CD4-positive, alpha-beta T cell treated with Interleukin-2 at 100 ng/mL for 4 hours (primary cell): Measurements from ENCODE around the gene TYW5.

Experiments
- DNase-seq: peaks from one replicate; pipeline ENCODE4 v3.0.0-alpha.2; 2020; ENCODE audit warnings: low spot score

The TYW5 gene

DNA sequence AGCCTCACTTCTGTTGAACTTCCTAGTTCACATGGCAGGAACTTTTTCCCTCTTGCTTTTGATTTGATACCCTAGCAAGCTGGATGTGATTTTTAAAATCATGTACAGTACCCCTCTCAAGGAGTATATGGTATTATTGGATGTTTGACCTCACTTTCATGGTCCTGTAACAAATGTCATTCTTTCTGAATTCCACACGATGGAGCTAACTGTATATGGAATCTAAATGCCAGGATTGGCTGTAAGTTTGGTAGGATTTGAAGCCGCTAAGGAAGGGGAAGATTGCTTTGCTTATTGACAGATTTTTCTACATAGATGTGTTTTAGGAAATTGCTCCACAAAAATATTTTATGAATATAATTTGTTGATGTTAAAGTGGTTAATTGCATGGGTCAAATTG lies 18.4 kb upstream of the TYW5 start:
- DNase-seq, result no peak

DNA sequence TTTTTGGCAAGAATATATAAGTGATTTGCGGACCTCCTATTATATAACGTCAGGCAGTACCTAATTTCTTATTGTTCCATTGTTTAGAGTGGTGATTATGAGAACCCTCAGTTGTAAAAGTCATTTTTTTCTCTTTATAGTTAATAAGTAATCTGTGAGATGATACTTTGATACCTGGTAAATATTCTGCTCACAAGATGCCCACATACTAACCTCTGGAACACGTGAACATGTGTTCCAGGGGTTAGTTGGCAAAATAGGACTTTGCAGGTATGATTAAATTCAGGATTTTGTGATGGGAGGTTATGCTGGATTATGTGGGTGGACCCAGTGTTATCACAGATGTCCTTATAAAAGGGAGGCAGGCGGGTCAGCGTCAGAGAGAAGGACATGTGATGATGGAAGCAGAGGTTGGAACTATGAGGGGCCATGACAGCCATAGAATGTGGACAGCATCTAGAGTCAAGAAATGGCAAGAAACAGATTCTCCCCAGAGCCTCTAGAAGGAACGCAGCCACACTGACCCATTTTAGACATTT lies 16.9 kb upstream of the TYW5 start:
- no peak for DNase-seq

DNA sequence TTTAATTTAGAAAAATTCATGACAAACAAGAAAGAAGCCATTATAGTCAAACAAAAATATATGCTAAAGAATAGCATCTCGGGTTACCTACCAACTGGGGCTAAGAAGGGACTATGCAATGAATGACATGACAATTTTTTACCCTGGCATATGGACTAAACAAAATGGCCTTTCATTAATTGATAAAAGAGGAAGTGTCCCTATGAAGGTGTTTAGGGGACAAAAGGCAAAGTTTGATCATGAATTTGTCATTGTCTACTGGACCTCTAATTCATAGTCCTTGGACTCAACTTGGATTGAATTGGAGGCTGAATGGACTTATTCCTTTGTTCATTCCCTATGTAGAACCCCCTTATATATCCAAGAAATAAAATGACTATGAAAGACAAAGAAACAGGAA lies 12.8 kb upstream of the TYW5 start:
- no peak for DNase-seq

DNA sequence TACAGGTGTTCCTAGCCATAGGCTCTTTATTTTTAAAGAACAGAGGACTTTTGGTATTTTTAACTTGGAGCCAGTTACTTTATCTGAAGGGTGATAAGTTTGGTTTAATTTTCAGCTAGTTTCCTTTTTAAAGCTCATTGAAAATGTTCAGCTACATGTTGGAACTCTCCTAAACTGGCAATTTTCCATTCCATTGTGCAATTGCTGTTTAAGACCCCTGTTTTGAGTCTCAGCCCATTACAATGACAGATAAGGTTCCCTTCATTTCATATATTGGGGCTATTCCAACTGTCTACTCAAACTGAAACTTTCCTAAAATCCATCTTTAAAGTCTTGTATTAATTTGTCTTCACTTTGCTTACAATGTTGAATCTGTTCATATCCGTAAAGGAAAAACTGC lies 11.7 kb upstream of the TYW5 start:
- no peak for DNase-seq

DNA sequence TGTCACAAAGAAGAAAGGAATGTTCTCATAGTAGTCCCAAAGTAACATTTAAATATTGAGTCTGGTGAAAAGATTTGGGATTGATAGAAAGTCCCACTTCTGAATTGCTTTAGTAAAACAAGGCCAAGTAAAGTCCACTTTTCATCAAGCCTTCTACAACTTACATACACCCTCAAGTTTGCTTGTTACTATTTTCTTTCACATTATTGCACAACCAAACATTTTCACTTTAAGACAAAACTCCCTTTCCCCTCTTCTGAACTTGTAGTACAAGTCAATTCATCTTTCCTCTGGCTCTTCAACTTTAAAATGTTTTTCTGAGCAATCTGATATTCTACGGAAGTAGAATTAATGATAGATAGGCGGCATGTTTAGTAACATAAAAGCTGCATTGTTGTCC lies 11.1 kb upstream of the TYW5 start:
- DNase-seq, result no peak

DNA sequence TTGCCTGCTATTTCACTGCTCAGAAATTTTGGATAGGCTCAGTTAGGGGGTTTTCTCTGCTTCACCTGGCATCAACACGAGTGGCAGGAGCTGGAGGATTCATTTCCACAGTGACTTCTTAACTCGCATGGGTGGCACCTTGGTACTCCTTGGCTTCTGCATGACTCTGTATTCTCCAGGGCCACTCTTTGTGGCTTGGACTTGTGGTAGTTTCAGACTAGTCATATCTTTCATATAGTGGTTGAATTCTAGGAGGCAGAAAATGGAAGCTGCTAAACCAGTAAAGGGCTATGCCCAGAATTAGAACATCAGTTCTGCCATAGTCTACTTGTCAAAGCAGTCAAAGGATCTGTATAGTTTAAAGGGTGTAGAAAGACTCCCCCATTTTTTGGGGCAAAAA lies 6.9 kb upstream of the TYW5 start:
- no peak for DNase-seq

DNA sequence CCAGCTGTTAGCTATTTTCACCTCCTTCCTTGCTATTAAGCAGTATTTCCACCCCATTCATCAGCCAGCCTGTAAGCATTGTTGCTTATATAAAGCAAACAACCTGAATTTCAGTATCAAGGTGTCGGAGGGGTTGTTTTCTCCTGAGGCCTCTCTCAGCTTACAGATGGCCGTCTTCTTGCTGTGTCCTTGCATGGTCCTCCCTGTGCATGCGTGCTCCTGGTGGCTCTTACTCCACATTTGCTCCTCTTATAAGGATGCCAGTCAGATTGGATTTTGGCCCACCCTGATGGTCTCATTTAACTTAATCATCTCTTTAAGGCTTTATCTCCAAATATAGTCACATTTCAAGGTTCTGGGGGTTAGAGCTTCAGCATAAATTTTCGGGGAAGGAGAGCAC lies 2.7 kb upstream of the TYW5 start:
- DNase-seq, result no peak

DNA sequence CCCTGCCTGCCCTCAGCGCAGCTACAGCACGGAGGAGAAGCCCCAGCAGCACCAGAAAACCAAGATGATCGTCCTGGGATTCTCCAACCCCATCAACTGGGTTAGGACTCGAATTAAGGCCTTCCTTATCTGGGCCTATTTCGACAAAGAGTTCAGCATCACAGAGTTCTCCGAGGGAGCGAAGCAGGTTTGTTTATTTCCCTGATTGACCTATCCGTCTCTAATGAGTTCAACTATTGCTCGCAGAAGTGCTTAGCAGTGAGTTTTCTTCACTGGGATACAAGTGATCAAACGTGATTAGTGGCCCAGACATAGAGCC lies 730 bp upstream of the TYW5 start:
- no peak for DNase-seq

DNA sequence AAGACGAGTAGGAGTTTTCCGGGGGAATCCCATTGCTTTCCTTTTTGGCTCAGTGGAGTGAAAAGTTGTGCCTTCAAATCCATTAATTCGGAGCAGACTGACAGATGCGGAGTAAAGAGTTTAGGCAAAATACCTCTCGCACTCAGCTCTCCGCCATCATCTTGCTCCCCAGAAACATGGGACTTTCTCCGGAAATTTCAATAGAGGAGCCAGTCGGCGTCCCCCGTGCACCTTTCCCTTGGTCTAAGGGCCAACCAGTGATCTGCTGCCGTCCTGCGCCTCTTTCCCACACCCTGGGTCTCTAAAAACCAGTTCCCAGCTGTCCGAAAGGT lies 318 bp downstream of the TYW5 start:
- DNase-seq, result no peak

DNA sequence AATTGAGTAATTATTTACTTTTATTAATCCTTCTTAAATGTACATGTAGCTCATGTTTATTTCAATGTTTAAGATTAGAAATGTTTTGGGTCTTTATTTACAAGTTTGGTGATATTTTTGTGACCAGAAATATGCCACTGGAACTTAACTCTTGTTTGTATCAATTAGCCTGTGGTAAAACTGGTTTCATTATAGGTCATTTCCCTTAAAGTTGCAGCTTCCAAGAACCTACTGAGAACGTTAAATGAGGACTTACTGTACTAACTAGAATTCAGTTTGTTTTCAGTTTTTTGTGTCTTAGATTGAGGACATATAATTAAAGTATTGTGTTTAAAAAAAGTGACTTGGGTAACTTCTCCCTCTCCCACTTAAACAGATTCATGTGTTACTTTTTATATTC lies 4.3 kb downstream of the TYW5 start:
- DNase-seq, result no peak

DNA sequence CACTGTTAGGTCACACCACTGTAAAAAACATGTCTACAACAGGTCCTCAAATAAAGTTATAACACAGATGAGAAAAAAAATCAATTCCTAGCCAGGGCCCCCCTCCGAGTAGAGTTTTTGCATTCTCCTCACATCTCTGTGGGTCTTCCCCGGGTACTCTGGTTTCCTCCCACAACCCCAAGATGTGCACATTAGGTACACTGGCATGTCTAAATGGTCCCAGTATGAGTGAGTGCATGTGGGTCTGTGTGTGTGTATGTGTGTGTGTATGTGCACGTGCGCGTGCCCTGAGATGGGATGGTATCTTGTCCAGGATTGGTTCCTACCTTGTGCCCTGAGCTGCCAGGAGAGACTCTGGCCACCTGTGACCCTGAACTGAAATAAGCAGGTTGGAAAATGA lies 4.9 kb downstream of the TYW5 start:
- DNase-seq, result no peak

DNA sequence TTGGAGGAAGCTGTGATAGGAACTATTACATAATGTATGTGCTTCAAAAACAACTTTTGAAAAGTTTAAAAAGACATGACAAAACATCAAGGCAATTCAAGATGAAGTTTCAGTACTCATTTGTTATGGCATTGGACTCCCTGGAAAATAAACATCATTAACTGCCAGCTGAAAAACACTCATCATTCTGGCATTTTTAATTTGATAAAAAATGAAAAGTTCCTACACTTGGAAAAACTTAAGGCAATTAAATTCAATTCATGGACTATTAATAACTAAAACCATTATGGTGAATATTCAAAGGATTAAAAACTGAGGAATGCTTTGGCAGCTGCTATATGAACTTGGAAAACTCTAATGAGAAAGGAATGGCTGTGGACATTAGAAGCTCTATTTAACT lies 8.5 kb downstream of the TYW5 start:
- DNase-seq, result no peak

DNA sequence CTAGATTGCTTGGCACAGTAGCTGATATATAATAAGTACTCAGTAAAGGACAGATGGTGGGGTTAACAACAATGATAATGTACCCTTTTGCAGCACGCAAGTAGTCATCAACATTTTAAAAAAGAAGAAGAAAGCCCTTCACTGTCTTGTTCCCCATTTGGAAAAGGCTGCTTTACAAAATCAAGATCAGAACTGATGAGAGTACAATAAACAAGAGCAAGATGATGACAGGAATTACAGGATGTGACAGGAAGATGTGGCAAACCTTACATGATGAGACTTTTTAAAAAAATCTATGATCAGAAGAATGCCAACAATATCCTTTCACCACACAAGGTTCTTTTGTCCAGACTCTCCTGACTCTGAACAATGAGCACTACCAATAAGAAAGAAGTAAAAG lies 9.1 kb downstream of the TYW5 start:
- no peak for DNase-seq

DNA sequence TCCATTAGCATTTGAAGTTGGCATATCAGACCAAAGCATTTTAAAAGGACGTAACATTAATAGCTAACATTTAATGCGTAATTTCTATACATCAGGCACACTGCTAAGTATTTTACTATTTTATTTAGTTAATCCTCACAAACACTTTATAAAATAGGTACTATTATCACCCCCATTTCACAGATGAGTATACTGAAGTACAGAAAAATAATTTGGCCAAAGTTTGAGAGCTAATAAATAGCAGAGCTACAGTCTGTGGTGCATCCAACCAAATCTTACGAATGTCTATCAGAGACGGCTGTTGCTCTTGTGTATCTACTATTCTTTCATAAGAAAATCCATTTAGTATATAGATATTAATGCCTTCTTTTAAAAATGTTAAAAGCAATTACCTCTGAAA lies 11.9 kb downstream of the TYW5 start:
- DNase-seq, result no peak

DNA sequence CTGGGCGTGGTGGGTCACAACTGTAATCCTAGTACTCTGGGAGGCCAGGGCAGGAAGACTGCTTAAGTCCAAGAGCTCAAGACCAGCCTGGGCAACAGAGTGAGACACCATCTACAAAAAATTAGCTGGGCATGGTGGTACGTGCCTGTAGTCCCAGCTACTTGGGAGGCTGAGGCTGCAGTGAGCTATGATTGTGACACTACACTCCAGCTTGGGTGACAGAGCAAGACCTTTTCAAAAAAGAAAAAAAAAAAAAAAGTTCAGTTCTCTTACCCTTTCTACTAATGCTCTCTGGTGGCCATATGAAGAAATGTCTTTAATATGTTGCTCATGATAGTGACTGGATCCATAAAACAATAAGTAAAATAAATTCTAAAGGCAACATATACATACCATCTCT lies 14.9 kb downstream of the TYW5 start:
- DNase-seq, result no peak

DNA sequence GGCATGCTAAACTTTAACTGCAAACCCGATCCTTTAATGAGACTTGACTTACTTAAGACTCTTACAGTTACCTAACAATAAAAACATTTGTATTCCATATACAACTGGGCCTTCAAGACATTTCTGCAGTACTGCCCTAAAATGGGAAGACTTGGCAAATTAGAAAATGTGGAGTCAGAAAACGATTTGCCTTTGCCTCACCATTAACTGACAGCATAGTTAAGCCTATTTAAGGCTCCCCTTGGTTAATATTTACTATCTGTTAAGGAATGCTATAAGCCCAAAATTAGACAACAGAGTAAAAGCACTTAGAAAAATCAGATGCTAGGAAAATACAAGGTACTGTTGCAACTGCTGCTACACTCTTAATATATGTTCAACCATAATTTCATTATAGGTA lies 18.7 kb downstream of the TYW5 start:
- DNase-seq, result no peak

DNA sequence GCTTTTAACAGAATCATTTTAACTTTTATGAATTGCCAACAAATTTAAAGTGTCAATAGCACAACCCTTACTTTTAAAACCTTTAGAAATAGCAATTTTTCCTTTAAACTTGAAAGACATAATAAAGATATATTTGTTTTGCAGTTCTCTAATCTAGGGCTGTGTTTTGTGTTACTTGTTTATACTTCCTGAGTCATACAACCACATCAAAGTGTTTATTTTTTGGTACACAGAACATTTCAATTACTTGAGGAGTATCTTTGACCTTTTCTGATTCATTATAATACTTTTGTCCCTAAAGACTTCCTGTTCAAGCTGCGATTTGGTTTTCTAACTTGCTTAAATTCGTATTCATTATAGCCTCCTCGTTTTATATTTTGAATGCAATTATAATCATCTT lies 21.8 kb downstream of the TYW5 start:
- DNase-seq, result no peak

DNA sequence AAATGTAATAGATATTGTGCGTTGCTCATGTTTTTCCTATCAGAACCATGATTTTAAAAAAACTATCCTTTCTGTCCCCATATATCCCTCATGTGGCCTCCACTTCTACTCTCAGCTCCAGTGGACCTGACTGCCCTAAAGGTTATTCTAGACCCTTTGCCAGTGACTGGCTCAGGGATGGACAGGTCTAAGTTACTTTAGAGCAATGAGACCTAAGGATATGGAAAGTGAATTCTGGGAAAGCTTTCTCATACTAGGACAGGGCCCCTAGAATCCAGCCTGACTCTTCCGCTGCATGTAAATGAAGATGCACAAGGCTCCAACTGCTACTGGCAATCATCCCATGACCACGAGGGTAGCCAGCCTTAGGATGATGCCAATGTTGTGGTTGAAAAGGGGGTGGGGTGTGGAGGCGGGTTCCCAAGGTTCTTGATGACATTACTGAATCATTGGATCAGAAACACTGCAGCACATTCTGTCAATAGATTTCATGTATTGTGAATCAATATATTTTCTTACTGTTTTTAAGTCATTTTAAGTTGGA lies 22.9 kb downstream of the TYW5 start:
- DNase-seq, result no peak

DNA sequence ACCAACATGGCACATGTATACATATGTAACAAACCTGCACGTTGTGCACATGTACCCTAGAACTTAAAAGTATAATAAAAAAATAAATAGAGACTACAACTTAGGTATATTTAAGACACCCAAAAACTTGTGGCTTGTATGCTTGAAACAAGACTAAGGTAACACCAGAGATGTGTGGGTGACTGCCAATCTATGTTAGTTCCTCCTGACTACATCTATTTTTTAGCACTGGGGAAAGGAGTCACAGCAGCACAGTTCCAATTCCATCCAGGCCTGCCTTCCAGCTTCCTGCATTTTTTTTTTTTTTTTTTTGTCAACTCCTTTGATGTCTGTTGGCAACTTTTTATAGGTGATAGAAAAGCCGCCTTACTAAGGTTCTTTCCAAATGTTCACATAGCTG lies 26.0 kb downstream of the TYW5 start:
- DNase-seq, result no peak

DNA sequence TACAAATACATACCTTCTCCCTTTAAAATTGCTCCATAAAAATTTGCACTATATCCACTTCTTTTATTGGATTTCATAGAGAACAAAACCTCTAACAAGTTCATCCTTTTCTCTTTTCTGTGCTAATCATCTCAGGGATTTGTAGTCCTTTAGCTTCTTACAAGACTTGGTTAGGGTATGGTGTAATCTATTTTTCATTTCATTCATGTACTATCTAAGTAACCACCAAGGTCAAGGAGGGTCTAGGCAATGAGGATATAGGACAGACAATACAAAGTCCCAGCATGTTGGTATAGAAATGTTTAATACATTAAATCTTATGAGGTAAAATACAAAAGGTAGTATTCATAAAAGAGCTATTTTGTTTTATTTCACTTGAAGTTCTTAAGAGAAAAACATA lies 26.7 kb downstream of the TYW5 start:
- DNase-seq, result no peak

DNA sequence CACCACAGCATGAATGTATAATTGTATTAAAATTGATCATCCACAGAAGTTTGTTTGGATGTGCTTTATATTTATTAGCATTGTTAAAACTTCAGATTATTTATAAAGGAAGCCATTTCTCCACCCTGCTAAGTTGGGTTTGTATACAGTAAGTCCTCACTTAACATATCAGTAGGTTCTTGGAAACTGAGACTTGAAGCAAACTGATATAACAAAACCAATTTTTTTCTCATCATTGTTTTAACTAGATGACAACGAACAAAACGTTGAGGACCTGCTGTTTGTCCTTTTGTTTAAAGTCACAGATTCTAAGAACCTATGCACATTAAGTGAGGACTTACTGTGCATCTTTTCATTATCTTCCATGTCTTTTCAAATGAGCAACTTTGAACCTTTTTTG lies 27.1 kb downstream of the TYW5 start:
- DNase-seq, result no peak

DNA sequence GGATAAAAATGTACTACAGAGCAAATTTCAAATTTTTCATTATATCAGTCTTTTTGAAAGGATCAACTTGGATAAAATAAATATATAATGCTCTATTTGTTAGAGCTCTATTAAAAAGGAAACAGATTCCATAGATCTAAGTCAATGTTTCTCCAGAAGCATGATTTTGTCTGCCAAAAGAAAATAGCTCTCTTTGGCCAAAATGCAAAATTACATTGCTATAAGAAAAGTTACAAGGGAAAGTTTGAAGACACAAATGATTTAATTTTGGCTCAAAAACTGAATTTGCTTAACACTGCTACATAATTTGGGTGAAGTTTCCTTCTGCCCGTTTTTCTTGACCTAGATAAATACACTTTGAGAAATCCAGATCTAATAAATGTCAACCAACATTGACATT lies 28.5 kb downstream of the TYW5 start:
- DNase-seq, result no peak

DNA sequence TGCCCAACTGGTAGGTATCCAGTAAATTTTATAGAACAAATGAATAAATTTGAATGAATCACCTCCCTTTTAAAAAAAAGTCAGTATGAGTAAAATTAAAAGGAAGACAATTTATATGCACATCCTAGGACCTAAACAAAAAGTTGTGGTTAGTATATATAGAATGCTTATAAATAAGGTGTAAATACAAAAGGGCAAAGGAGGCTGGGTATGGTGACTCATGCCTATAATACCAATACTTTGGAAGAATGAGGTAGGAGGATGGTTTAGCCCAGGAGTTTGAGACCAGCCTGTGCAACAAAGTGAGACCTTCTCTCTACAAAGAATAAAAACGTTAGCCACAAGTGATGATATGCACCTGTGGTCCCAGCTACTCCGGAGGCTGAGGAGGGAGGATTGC lies 31.4 kb downstream of the TYW5 start:
- DNase-seq, result no peak

DNA sequence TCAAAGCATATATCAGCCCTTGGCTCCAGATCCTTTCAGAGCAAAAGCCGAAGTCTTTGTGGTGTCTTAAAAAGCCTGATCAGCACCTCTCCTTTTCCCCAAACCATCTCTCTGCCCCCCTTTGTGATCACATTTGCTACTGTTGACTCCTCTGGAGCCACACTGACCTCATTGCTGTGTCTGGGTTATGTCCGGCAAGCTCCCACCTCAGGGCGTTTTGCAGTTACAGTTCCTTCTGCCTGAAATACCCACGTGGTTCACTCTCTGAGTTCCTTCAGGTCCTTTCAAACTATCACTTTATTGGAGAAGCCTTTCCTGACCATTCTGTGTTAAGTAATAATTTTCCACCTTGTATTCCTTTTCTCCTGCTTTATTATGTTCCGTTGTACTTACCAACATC lies 32.4 kb downstream of the TYW5 start:
- DNase-seq, result no peak

DNA sequence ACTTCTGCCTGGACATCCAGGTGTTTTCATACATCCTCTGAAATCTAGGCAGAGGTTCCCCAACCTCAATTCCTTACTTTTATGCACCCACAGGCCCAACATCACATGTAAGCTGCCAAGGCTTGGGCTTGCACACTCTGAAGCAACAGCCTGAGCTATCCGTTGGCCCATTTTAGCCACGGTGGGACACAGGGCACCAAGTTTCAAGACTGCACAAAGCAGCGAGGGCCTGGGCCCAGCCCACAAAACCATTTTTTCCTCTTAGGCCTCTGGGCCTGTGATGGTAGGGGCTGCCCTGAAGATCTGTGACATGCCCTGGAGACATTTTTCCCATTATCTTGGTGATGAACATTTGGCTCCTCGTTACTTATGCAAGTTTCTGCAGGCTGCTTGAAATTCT lies 38.3 kb downstream of the TYW5 start:
- DNase-seq, result no peak
